ENCODE measurements around the gene HIPK1.
A peak's percentile ranks its signal among the peaks of the same experiment; 100 is the strongest.

HIPK1 gene

GRCh38 chr1:113942527-113942926, 13.4 kb downstream of the HIPK1 start:
- Histone ChIP-seq H3K4me3 (ENCODE audit: low read depth, low read length) (no peak overlapping the region), H3K27ac (no peak overlapping the region), H3K36me3 (replicated peaks) (peaks cover 23% of the 10 kb centered on the region), H3K27me3 (replicated peaks) (no peaks in the 10 kb centered on the region)
- no peak for DNase-seq
- in situ Hi-C loops (cut with HindIII; ENCODE audit: low pct_ligation_motif_present, low sequenced_read_pairs), result no loop called here
- no peak for TF ChIP-seq CTCF (IDR thresholded peaks at IDR 0.05; ENCODE audit: low read depth, low read length, missing control alignments)

GRCh38 chr1:113943028-113943811, 14.1 kb downstream of the HIPK1 start:
- in situ Hi-C loops (cut with HindIII; ENCODE audit: low pct_ligation_motif_present, low sequenced_read_pairs), result no loop called here
- no peak for DNase-seq
- TF ChIP-seq CTCF (IDR thresholded peaks at IDR 0.05; ENCODE audit: low read depth, low read length, missing control alignments), result peak; percentile 6
- no peak overlapping the region for H3K4me3 ChIP-seq (ENCODE audit: low read depth, low read length)
- H3K27ac ChIP-seq, result no peak overlapping the region
- H3K36me3 ChIP-seq (replicated peaks), result peaks cover 23% of the 10 kb centered on the region
- no peaks in the 10 kb centered on the region for H3K27me3 ChIP-seq (replicated peaks)

- no peak for TF ChIP-seq CTCF (IDR thresholded peaks at IDR 0.05; ENCODE audit: low read depth, low read length, missing control alignments)
- Histone ChIP-seq H3K4me3 (ENCODE audit: low read depth, low read length) (no peak overlapping the region), H3K27me3 (replicated peaks) (no peaks in the 10 kb centered on the region), H3K36me3 (replicated peaks) (peaks cover 23% of the 10 kb centered on the region), H3K27ac (no peak overlapping the region)
- no peak for DNase-seq
- in situ Hi-C loops (cut with HindIII; ENCODE audit: low pct_ligation_motif_present, low sequenced_read_pairs), result no loop called here
Measured at GRCh38 chr1:113945329-113945728, 16.2 kb downstream of the HIPK1 start.

- Histone ChIP-seq H3K4me3 (ENCODE audit: low read depth, low read length) (no peak overlapping the region), H3K27ac (no peak overlapping the region), H3K36me3 (replicated peaks) (peaks cover 15% of the 10 kb centered on the region), H3K27me3 (replicated peaks) (no peaks in the 10 kb centered on the region)
- in situ Hi-C loops (cut with HindIII; ENCODE audit: low pct_ligation_motif_present, low sequenced_read_pairs), result no loop called here
- no peak for DNase-seq
- TF ChIP-seq CTCF (IDR thresholded peaks at IDR 0.05; ENCODE audit: low read depth, low read length, missing control alignments), result no peak
Measured at GRCh38 chr1:113946112-113946511, 17.0 kb downstream of the HIPK1 start.

GRCh38 chr1:113946678-113947387, 17.7 kb downstream of the HIPK1 start:
- H3K27ac ChIP-seq, result no peak overlapping the region
- peak; percentile 4 for DNase-seq
- no peak for TF ChIP-seq CTCF (IDR thresholded peaks at IDR 0.05; ENCODE audit: low read depth, low read length, missing control alignments)
- no peaks in the 10 kb centered on the region for H3K27me3 ChIP-seq (replicated peaks)
- no peak overlapping the region for H3K4me3 ChIP-seq (ENCODE audit: low read depth, low read length)
- in situ Hi-C loops (cut with HindIII; ENCODE audit: low pct_ligation_motif_present, low sequenced_read_pairs), result no loop called here
- H3K36me3 ChIP-seq (replicated peaks), result peaks cover 10% of the 10 kb centered on the region
